GM12878 (cell line): ENCODE results near the gene ITGB3BP. TPM values are rescaled to one million over a fixed set of nuclear protein-coding genes. Genes with fewer than 3 reads are reported as not detected.

Source experiments
- ATAC-seq: fragments of 200-7000 bp; cut with Tn5 transposase; 3 replicates; pipeline ENCODE4 v1.9.1; 2020; ENCODE audit warnings: mild to moderate bottlenecking, moderate library complexity
- BruUV-seq: library from RNA; stranded (reverse); fragments of 400-500 nt; replicated peaks from 2 replicates; lab custom pipeline; 2021; lab: Mats Ljungman, UMichigan
- CTCF ChIA-PET: fragments of 300-600 bp; sonication (Branson Sonifier 250); formaldehyde crosslinking; extraction: SDS; loops from one replicate; lab custom pipeline; 2021; ENCODE audit warnings: inconsistent platforms; lab: Yijun Ruan, JAX
- POLR2A ChIA-PET: fragments of 350-600 bp; formaldehyde crosslinking; extraction: SDS; loops from one replicate; lab custom pipeline; 2021; ENCODE audit warnings: inconsistent platforms; lab: Charles Lee
- RAD21 ChIA-PET: fragments of 300-600 bp; sonication (Branson Sonifier 250); formaldehyde crosslinking; loops from one replicate; lab custom pipeline; 2023; ENCODE audit warnings: antibody characterized with exemption; ENCODE audit not compliant: unreplicated experiment; lab: Charles Lee
- SMC1A ChIA-PET: fragments of 300-600 bp; sonication (Branson Sonifier 250); formaldehyde crosslinking; loops from one replicate; lab custom pipeline; 2023; ENCODE audit not compliant: unreplicated experiment, uncharacterized antibody; lab: Charles Lee
- DNase-seq: peaks from one replicate; pipeline ENCODE4 v3.0.0-alpha.2; 2011; ENCODE audit warnings: low read depth, low spot score
- FAIRE-seq: peaks from 3 replicates; lab custom pipeline; 2011; peaks lifted over from hg19 to GRCh38; lab: Jason Lieb, UNC
- H2AFZ ChIP-seq: 2 replicates; pipeline ENCODE4 v1.6.0; 2011; ENCODE audit warnings: low read depth, low read length, control low read depth; ENCODE audit not compliant: control insufficient read depth
- H3K27ac ChIP-seq: 2 replicates; pipeline ENCODE4 v1.5.1; 2011; ENCODE audit warnings: control low read depth; ENCODE audit not compliant: control insufficient read depth, insufficient read depth
- H3K27me3 ChIP-seq, 2 experiments: replicated peaks in 1 of 2; 2 replicates each; pipeline versions ENCODE4 v1.6.0 to v1.6.1; 2011; ENCODE audit warnings: low read length in 1 of 2; ENCODE audit not compliant: control insufficient read depth in 2 of 2, insufficient read depth in 2 of 2
- H3K36me3 ChIP-seq, 2 experiments: 2 replicates each; pipeline ENCODE4 v1.5.1; 2011; ENCODE audit warnings: low read length in 1 of 2; ENCODE audit not compliant: control insufficient read depth in 2 of 2, insufficient read depth in 2 of 2
- H3K4me1 ChIP-seq: 2 replicates; pipeline ENCODE4 v1.6.1; 2011; ENCODE audit warnings: mild to moderate bottlenecking, low read length, moderate library complexity, mixed read lengths; ENCODE audit not compliant: control insufficient read depth, insufficient read depth
- H3K4me2 ChIP-seq: 2 replicates; pipeline ENCODE4 v1.6.0; 2011; ENCODE audit warnings: control low read depth; ENCODE audit not compliant: control insufficient read depth, insufficient read depth
- H3K4me3 ChIP-seq: fragments of 200-600 bp; sonication (generic); 2 replicates; pipeline ENCODE4 v1.5.1; 2016
- H3K79me2 ChIP-seq: 2 replicates; pipeline ENCODE4 v1.6.0; 2011; ENCODE audit warnings: low read length; ENCODE audit not compliant: control insufficient read depth, insufficient read depth
- H3K9ac ChIP-seq: 2 replicates; pipeline ENCODE4 v1.8.0; 2011; ENCODE audit warnings: low read length, control low read depth, mixed read lengths; ENCODE audit not compliant: control insufficient read depth, insufficient read depth
- H3K9me3 ChIP-seq: replicated peaks from 3 replicates; pipeline ENCODE4 v1.5.1; 2011; ENCODE audit warnings: mild to moderate bottlenecking, low read length; ENCODE audit not compliant: control insufficient read depth, insufficient read depth
- H4K20me1 ChIP-seq: 2 replicates; pipeline ENCODE4 v1.6.0; 2011; ENCODE audit not compliant: control insufficient read depth, insufficient read depth
- ATF3 ChIP-seq: IDR thresholded peaks from 2 replicates; pipeline ENCODE4 v1.6.1; 2011; ENCODE audit warnings: low read depth, mild to moderate bottlenecking, low read length, moderate library complexity, borderline replicate concordance; ENCODE audit errors: extremely low read depth
- CBX3 ChIP-seq: fragments of 200-600 bp; sonication (generic); IDR thresholded peaks from 2 replicates; pipeline ENCODE4 v1.6.1; 2016; ENCODE audit warnings: low read depth, borderline replicate concordance
- HDAC2 ChIP-seq: fragments of 200-600 bp; sonication (generic); IDR thresholded peaks from 2 replicates; pipeline ENCODE4 v1.6.1; 2017
- JUNB ChIP-seq: IDR thresholded peaks from 2 replicates; pipeline ENCODE4 v1.6.1; 2016; ENCODE audit warnings: antibody characterized with exemption, mild to moderate bottlenecking
- KAT2A ChIP-seq: conservative IDR thresholded peaks from 2 replicates; pipeline ENCODE4 v1.6.1; 2011; ENCODE audit warnings: low read depth, low read length; ENCODE audit not compliant: control insufficient read depth
- MTA2 ChIP-seq: fragments of 450-650 bp; IDR thresholded peaks from 2 replicates; pipeline ENCODE4 v1.6.1; 2016; ENCODE audit warnings: low read depth, mild to moderate bottlenecking, moderate library complexity
- NR2C2 ChIP-seq: IDR thresholded peaks from 2 replicates; pipeline ENCODE4 v1.6.1; 2011; ENCODE audit warnings: borderline replicate concordance, low read depth; ENCODE audit not compliant: control insufficient read depth, insufficient read length
- POU2F2 ChIP-seq: IDR thresholded peaks from 3 replicates; pipeline ENCODE4 v1.6.1; 2011; ENCODE audit warnings: low read depth, mild to moderate bottlenecking, low read length, borderline replicate concordance
- SREBF1 ChIP-seq: IDR thresholded peaks from 2 replicates; pipeline ENCODE4 v1.6.1; 2012; ENCODE audit warnings: mild to moderate bottlenecking, low read length
- SUZ12 ChIP-seq: fragments of 200-600 bp; sonication (generic); IDR thresholded peaks from one replicate; pipeline ENCODE4 v1.6.1; 2018; ENCODE audit warnings: antibody characterized with exemption, mild to moderate bottlenecking; ENCODE audit not compliant: unreplicated experiment
- TCF3 ChIP-seq: IDR thresholded peaks from 2 replicates; pipeline ENCODE4 v1.6.1; 2012; ENCODE audit warnings: low read depth, mild to moderate bottlenecking, low read length, borderline replicate concordance; ENCODE audit not compliant: insufficient read depth
- ZBTB4 ChIP-seq: fragments of 450-650 bp; formaldehyde crosslinking; IDR thresholded peaks from 2 replicates; pipeline ENCODE4 v1.4.0; 2022; ENCODE audit warnings: mild to moderate bottlenecking, moderate library complexity
- in situ Hi-C: fragments of 300-500 bp; cut with MboI; formaldehyde crosslinking; loops from 9 replicates; pipeline ENCODE4 v1.14.3; 2018; ENCODE audit warnings: mixed read lengths
- intact Hi-C: fragments of 100-400 bp; cut with micrococcal nuclease; formaldehyde crosslinking; loops from one replicate; pipeline ENCODE4 v1.14.2; 2022; ENCODE audit not compliant: unreplicated experiment
- polyA plus RNA-seq, 11 experiments: library from polyadenylated mRNA; depleted of rRNA in 4 of 11; unstranded in 6 of 11; stranded (reverse) in 5 of 11; fragments of >200 nt; fragmentation: Nextera tagmentation in 4 of 11; fragmentation: Illumina TruSeq in 1 of 11; extraction: Ambion mirVana in 4 of 11; extraction: Trizol in 1 of 11; gene quantifications; 1 replicate in 1 of 11; 2 replicates in 10 of 11; pipeline versions ENCODE4 v1.2.1 to v1.2.3, GENCODE V29; 2011 to 2016; ENCODE audit warnings: inconsistent platforms in 2 of 11, missing spikeins in 2 of 11, low read depth in 1 of 11
- total RNA-seq, 4 experiments: library from RNA; depleted of rRNA in 3 of 4; stranded (reverse); fragments of >200 nt in 3 of 4; fragmentation: Illumina TruSeq in 1 of 4; extraction: Trizol in 1 of 4; gene quantifications; 2 replicates each; pipeline versions ENCODE4 v1.2.1 to v1.2.3, GENCODE V29; 2013 to 2021

The ITGB3BP gene
- total and polyA plus RNA-seq, 10 of the 15 experiments (the other 5 are each of a cell fraction or from before 2014, with no cell fraction given), result 39.2 to 86.2 (median 61.8) TPM

GRCh38 chr1:63506782-63507181 lies 16.2 kb downstream of the ITGB3BP start:
- FAIRE-seq (no peak), ATAC-seq (no peak), DNase-seq (no peak)
- intact Hi-C loops (no loop called here), in situ Hi-C loops (no loop called here)
- Histone ChIP-seq H3K4me3 (no peak overlapping the region), H3K27me3 (no peaks in the 10 kb centered on the region), H3K4me1 (no peaks in the 10 kb centered on the region), H3K4me2 (no peak overlapping the region), H3K27ac (no peak overlapping the region), H4K20me1 (no peaks in the 10 kb centered on the region), H3K36me3 (peaks cover 2 to 7% of the 10 kb centered on the region in 2 experiments; a peak in 3 of 4 replicates), H3K9ac (no peak overlapping the region), H2AFZ (no peak overlapping the region), H3K79me2 (no peaks in the 10 kb centered on the region), H3K9me3 (no peaks in the 10 kb centered on the region; the same call in 1 of the 3 replicates)
- ChIA-PET CTCF (interaction anchor here (0.9 to 1.3 kb wide), 4 partner anchors 10 to 85 kb away, joined by 3 read pairs; partner anchors contain the start of gene EFCAB7), SMC1A (interaction anchor here (1.2 to 1.5 kb wide), 2 partner anchors 8 to 30 kb away, joined by 4 to 6 read pairs; no protein-coding TSS in a partner anchor), POLR2A (no interaction called here), RAD21 (no interaction called here)
- TF ChIP-seq JUNB, result no peak
- no peak for TF ChIP-seq POU2F2
- TF ChIP-seq KAT2A, result no peak
- TF ChIP-seq CBX3, result no peak
- no peak for TF ChIP-seq MTA2
- TF ChIP-seq ZBTB4 (CRISPR knock-in tag), result no peak
- TF ChIP-seq SUZ12, result no peak
- no peak for TF ChIP-seq NR2C2
- TF ChIP-seq ATF3, result no peak
- no peak for TF ChIP-seq SREBF1
- TF ChIP-seq HDAC2, result no peak
- TF ChIP-seq TCF3, result no peak
- BruUV-seq, result no TSS peak
